HG02588 (cell line): ENCODE measurements around the gene PALD1.
"Not testable (repeated sequence)": the region's sequence is repeated elsewhere in the genome, so short reads cannot be mapped to it uniquely, and the experiment has no call there.

Experiments used
- ATAC-seq: cut with Tn5 transposase; IDR thresholded peaks from one replicate; pipeline ENCODE4 v1.9.1; 2021; ENCODE audit warnings: mild to moderate bottlenecking, moderate library complexity; ENCODE audit not compliant: unreplicated experiment

Gene PALD1

GRCh38 chr10:70568781-70569495 is 90.4 kb downstream of the PALD1 start:
- ATAC-seq = no peak

GRCh38 chr10:70571236-70571635 is 92.7 kb downstream of the PALD1 start:
- no peak for ATAC-seq

GRCh38 chr10:70571636-70572439 is 93.3 kb downstream of the PALD1 start:
- no peak for ATAC-seq

GRCh38 chr10:70573599-70574506 is 95.3 kb downstream of the PALD1 start:
- ATAC-seq = no peak

GRCh38 chr10:70575486-70575873 is 96.9 kb downstream of the PALD1 start:
- ATAC-seq = no peak

- peak; percentile 53 for ATAC-seq
These were observed 97.6 kb downstream of the PALD1 start for GRCh38 chr10:70575874-70576802.

- ATAC-seq = no peak
These were observed 98.4 kb downstream of the PALD1 start for GRCh38 chr10:70576803-70577517.

GRCh38 chr10:70578371-70578947 is 99.9 kb downstream of the PALD1 start:
- peak; percentile 57 for ATAC-seq

- no peak for ATAC-seq
These were observed 100.9 kb downstream of the PALD1 start for GRCh38 chr10:70579234-70580002.

- ATAC-seq = not testable (repeated sequence)
These were observed 102.6 kb downstream of the PALD1 start for GRCh38 chr10:70581176-70581575.

- ATAC-seq = no peak
These were observed 104.5 kb downstream of the PALD1 start for GRCh38 chr10:70582793-70583668.

- ATAC-seq = no peak
These were observed 105.1 kb downstream of the PALD1 start for GRCh38 chr10:70583669-70584037.

- no peak for ATAC-seq
These were observed 105.8 kb downstream of the PALD1 start for GRCh38 chr10:70584366-70584765.

GRCh38 chr10:70584909-70585544 is 106.5 kb downstream of the PALD1 start:
- no peak for ATAC-seq

GRCh38 chr10:70585578-70586169 is 107.1 kb downstream of the PALD1 start:
- ATAC-seq = no peak

GRCh38 chr10:70586348-70586930 is 107.9 kb downstream of the PALD1 start:
- no peak for ATAC-seq
